Esophagus squamous epithelium (tissue), 5 donors: ENCODE results near the gene CD2. TPM values are rescaled to one million over a fixed set of nuclear protein-coding genes. Genes with fewer than 3 reads are reported as not detected.

Experiments used
- DNase-seq: peaks from one replicate; lab custom pipeline; 2025; lab: John Stamatoyannopoulos, UW
- H3K27ac ChIP-seq, 4 donors: fragments of 200-600 bp; sonication (generic); one replicate each; pipeline ENCODE4 v1.5.1; 2016 to 2019; ENCODE audit warnings: mild to moderate bottlenecking in 1 of 4
- H3K27me3 ChIP-seq, 4 donors: fragments of 200-600 bp; sonication (generic); 1 replicate in 3 of 4; 2 replicates in 1 of 4; pipeline versions ENCODE4 v1.5.1 to v1.6.0; 2017 to 2021; ENCODE audit warnings: antibody characterized with exemption in 1 of 4
- H3K36me3 ChIP-seq, 3 donors: fragments of 200-600 bp; sonication (generic); one replicate each; pipeline ENCODE4 v1.5.1; 2016 to 2019
- H3K4me1 ChIP-seq, 3 donors: fragments of 200-600 bp; sonication (generic); one replicate each; pipeline ENCODE4 v1.5.1; 2017 to 2019
- H3K4me3 ChIP-seq, 4 donors: fragments of 200-600 bp; sonication (generic); 1 replicate in 3 of 4; 2 replicates in 1 of 4; pipeline ENCODE4 v1.5.1; 2016 to 2019; ENCODE audit warnings: mild to moderate bottlenecking in 2 of 4, moderate library complexity in 1 of 4
- H3K9me3 ChIP-seq, 3 donors: fragments of 200-600 bp; sonication (generic); one replicate each; pipeline ENCODE4 v1.5.1; 2016 to 2019
- CTCF ChIP-seq, 6 experiments: fragments of 450-650 bp in 4 of 6; fragments of 200-600 bp in 2 of 6; sonication (generic) in 2 of 6; IDR thresholded peaks; one replicate each; pipeline ENCODE4 v1.5.1; 2016 to 2019; ENCODE audit warnings: antibody characterized with exemption in 6 of 6, mild to moderate bottlenecking in 4 of 6, moderate library complexity in 4 of 6
- POLR2A ChIP-seq, 4 donors: fragments of 450-650 bp; IDR thresholded peaks; one replicate each; pipeline ENCODE4 v1.6.1; 2017; ENCODE audit warnings: antibody characterized with exemption in 4 of 4, mild to moderate bottlenecking in 4 of 4, moderate library complexity in 3 of 4
- WGBS, 2 donors: methylation state at CpG; one replicate each; pipeline ENCODE4 v1.1.5; 2018; 5-methylcytosine and 5-hydroxymethylcytosine counted together
- intact Hi-C: fragments of 100-400 bp; cut with DNase I; formaldehyde crosslinking; loops from one replicate; pipeline ENCODE4 v1.15.0; 2022
- total RNA-seq, 4 donors: library from RNA; depleted of rRNA; stranded (reverse); fragments of >200 nt; gene quantifications; one replicate each; pipeline ENCODE4 v1.1.0, GENCODE V29; 2016
- donor health status: DM: yes; HTN: yes; CAD: no.

Gene CD2
- total RNA-seq, 4 donors from 2014 or later, result 2.1 to 14.7 (median 5.1) TPM

GRCh38 chr1:116732726-116733125, 21.5 kb upstream of the CD2 start:
- TF ChIP-seq CTCF (IDR thresholded peaks at IDR 0.05) (no peak), POLR2A (IDR thresholded peaks at IDR 0.05) (no peak)
- DNase-seq, result no peak
- Histone ChIP-seq H3K27ac (no peak overlapping the region), H3K27me3 (no peaks in the 10 kb centered on the region), H3K36me3 (no peaks in the 10 kb centered on the region), H3K4me3 (no peak overlapping the region), H3K9me3 (no peaks in the 10 kb centered on the region), H3K4me1 (peaks cover 0 to 5% (median 0%) of the 10 kb centered on the region in 3 donors)
- intact Hi-C loops, result no loop called here
- 93% methylated on average over 6 of the region's 6 CpGs for WGBS, 2 donors

- DNase-seq, result no peak
- Histone ChIP-seq H3K27ac (no peak overlapping the region), H3K36me3 (no peaks in the 10 kb centered on the region), H3K4me1 (peaks cover 0 to 15% (median 6%) of the 10 kb centered on the region in 3 donors), H3K27me3 (no peaks in the 10 kb centered on the region), H3K9me3 (no peaks in the 10 kb centered on the region), H3K4me3 (no peak overlapping the region)
- 71 to 76% methylated on average over 5 of the region's 5 CpGs for WGBS, 2 donors
- no peak for TF ChIP-seq POLR2A (IDR thresholded peaks at IDR 0.05)
- TF ChIP-seq CTCF (IDR thresholded peaks at IDR 0.05), result no peak
- intact Hi-C loops, result no loop called here
Measured at GRCh38 chr1:116733476-116734365, 20.5 kb upstream of the CD2 start.

GRCh38 chr1:116735246-116735645, 19.0 kb upstream of the CD2 start:
- no peak for TF ChIP-seq POLR2A (IDR thresholded peaks at IDR 0.05)
- TF ChIP-seq CTCF (IDR thresholded peaks at IDR 0.05), result no peak

GRCh38 chr1:116737020-116737854, 17.0 kb upstream of the CD2 start:
- 44 to 54% methylated on average over 8 of the region's 8 CpGs for WGBS, 2 donors

More at GRCh38 chr1:116735246-116735645, 19.0 kb upstream of the CD2 start:
- H3K4me3 ChIP-seq, result no peak overlapping the region
- peaks cover 4 to 28% (median 15%) of the 10 kb centered on the region in 3 donors for H3K4me1 ChIP-seq
- WGBS, 2 donors, result 89% methylated on average over 8 of the region's 8 CpGs; no CpG with 5 or more reads in 1 of the 2 donors
- H3K27ac ChIP-seq, result no peak overlapping the region
- intact Hi-C loops, result loop anchor here (5.0 kb wide), 1 partner anchor 322 kb away; no protein-coding TSS in a partner anchor
- H3K9me3 ChIP-seq, result no peaks in the 10 kb centered on the region
- H3K36me3 ChIP-seq, result no peaks in the 10 kb centered on the region
- DNase-seq, result no peak
- H3K27me3 ChIP-seq, result no peaks in the 10 kb centered on the region

More at GRCh38 chr1:116737020-116737854, 17.0 kb upstream of the CD2 start:
- DNase-seq, result no peak
- TF ChIP-seq POLR2A (IDR thresholded peaks at IDR 0.05) (no peak), CTCF (IDR thresholded peaks at IDR 0.05) (peak; percentile 77 to 88 (median 80))
- intact Hi-C loops, result loop anchor here (5.0 kb wide), 1 partner anchor 320 kb away; no protein-coding TSS in a partner anchor
- Histone ChIP-seq H3K9me3 (peaks cover 0 to 9% (median 0%) of the 10 kb centered on the region in 3 donors), H3K36me3 (no peaks in the 10 kb centered on the region), H3K27ac (peak overlapping the region; percentile 44 to 66 (median 58)), H3K4me1 (peaks cover 4 to 28% (median 15%) of the 10 kb centered on the region in 3 donors), H3K4me3 (no peak overlapping the region), H3K27me3 (no peaks in the 10 kb centered on the region)
